GM12878 (cell line): ENCODE data around the gene SEC14L1. TPM values are rescaled to one million over a fixed set of nuclear protein-coding genes. Genes with fewer than 3 reads are reported as not detected.

ENCODE experiments used
- HDAC6 ChIP-seq: fragments of 200-600 bp; sonication (generic); IDR thresholded peaks from one replicate; pipeline ENCODE4 v1.8.0; 2017; ENCODE audit warnings: antibody characterized with exemption; ENCODE audit not compliant: unreplicated experiment
- NFYB ChIP-seq: IDR thresholded peaks from 2 replicates; pipeline ENCODE4 v1.6.1; 2011; ENCODE audit warnings: low read depth, mild to moderate bottlenecking, low read length, improper control_type of control experiment, moderate library complexity; ENCODE audit not compliant: insufficient read depth
- SP1 ChIP-seq: IDR thresholded peaks from one replicate; pipeline ENCODE4 v1.6.1; 2011; ENCODE audit warnings: low read depth, low read length
- SUPT20H ChIP-seq: IDR thresholded peaks from 2 replicates; pipeline ENCODE4 v1.6.1; 2011; ENCODE audit warnings: low read depth, mild to moderate bottlenecking, low read length, moderate library complexity, borderline replicate concordance; ENCODE audit not compliant: control insufficient read depth
- YBX1 ChIP-seq: fragments of 450-650 bp; IDR thresholded peaks from 2 replicates; pipeline ENCODE4 v1.6.1; 2016; ENCODE audit warnings: antibody characterized with exemption
- YY1 ChIP-seq: IDR thresholded peaks from 2 replicates; pipeline ENCODE4 v1.6.1; 2011; ENCODE audit warnings: low read depth, mild to moderate bottlenecking, low read length
- polyA plus RNA-seq, 11 experiments: library from polyadenylated mRNA; depleted of rRNA in 4 of 11; unstranded in 6 of 11; stranded (reverse) in 5 of 11; fragments of >200 nt; fragmentation: Nextera tagmentation in 4 of 11; fragmentation: Illumina TruSeq in 1 of 11; extraction: Ambion mirVana in 4 of 11; extraction: Trizol in 1 of 11; gene quantifications; 1 replicate in 1 of 11; 2 replicates in 10 of 11; pipeline versions ENCODE4 v1.2.1 to v1.2.3, GENCODE V29; 2011 to 2016; ENCODE audit warnings: inconsistent platforms in 2 of 11, missing spikeins in 2 of 11, low read depth in 1 of 11
- total RNA-seq, 4 experiments: library from RNA; depleted of rRNA in 3 of 4; stranded (reverse); fragments of >200 nt in 3 of 4; fragmentation: Illumina TruSeq in 1 of 4; extraction: Trizol in 1 of 4; gene quantifications; 2 replicates each; pipeline versions ENCODE4 v1.2.1 to v1.2.3, GENCODE V29; 2013 to 2021
- TF ChIP-seq, protein P1 (sequence below): IDR thresholded peaks from 2 replicates; pipeline ENCODE4 v1.6.1; 2012; ENCODE audit warnings: improper control_type of control experiment, low read depth, low read length; ENCODE audit not compliant: insufficient replicate concordance
- TF ChIP-seq, protein P2 (sequence below): fragments of 450-650 bp; formaldehyde crosslinking; IDR thresholded peaks from 2 replicates; pipeline ENCODE4 v1.5.0; 2022; ENCODE audit warnings: mild to moderate bottlenecking, missing genetic modification characterization
- TF ChIP-seq, protein P3 (sequence below): IDR thresholded peaks from 2 replicates; pipeline ENCODE4 v1.6.1; 2012; ENCODE audit warnings: low read depth, low read length, improper control_type of control experiment
- TF ChIP-seq, protein P4 (sequence below): fragments of 150-350 bp; IDR thresholded peaks from 2 replicates; pipeline ENCODE4 v1.6.1; 2016; ENCODE audit warnings: low read depth, low read length
- TF ChIP-seq, protein P5 (sequence below): fragments of 450-650 bp; IDR thresholded peaks from 2 replicates; pipeline ENCODE4 v1.6.1; 2017; ENCODE audit warnings: antibody characterized with exemption, mild to moderate bottlenecking, moderate library complexity

Gene SEC14L1
- total and polyA plus RNA-seq, 10 of the 15 experiments (the other 5 are each of a cell fraction or from before 2014, with no cell fraction given), result 6.3 to 66.1 (median 33.5) TPM

DNA sequence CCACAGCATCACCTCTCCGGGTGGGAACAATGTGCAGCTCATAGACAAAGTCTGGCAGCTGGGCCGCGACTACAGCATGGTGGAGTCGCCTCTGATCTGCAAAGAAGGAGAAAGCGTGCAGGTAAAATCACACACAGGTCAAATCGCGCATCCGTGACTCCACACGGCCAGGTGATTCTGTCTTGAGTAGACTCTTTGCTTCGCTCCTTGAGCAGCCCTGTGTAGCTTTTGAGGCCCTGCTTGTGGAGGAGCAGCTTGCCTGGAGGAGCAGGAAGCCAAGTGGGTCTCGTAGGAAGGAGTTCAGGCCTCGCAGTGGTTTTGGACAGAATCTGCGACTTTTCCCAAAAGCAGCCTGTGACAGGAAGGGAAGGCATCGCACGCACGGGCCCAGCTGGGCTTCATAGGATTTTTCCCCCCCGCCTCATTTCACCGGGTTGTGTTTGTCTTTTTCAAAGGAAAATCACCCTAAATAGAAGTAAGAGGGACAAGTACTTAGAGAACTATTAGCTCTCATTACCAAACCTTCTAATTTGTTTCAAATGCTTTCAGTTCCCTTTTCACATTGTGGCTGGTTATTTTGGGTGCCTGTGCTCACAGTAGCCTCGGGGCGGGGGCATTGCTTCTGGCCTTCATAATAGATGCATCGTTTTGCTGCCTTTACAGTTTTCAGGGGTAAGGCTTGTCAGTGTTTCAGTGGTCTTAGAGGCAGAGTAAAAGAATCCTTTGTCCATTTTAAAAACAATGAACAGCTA lies 71.5 kb downstream of the SEC14L1 start (continued):
- TF ChIP-seq, protein P1, sequence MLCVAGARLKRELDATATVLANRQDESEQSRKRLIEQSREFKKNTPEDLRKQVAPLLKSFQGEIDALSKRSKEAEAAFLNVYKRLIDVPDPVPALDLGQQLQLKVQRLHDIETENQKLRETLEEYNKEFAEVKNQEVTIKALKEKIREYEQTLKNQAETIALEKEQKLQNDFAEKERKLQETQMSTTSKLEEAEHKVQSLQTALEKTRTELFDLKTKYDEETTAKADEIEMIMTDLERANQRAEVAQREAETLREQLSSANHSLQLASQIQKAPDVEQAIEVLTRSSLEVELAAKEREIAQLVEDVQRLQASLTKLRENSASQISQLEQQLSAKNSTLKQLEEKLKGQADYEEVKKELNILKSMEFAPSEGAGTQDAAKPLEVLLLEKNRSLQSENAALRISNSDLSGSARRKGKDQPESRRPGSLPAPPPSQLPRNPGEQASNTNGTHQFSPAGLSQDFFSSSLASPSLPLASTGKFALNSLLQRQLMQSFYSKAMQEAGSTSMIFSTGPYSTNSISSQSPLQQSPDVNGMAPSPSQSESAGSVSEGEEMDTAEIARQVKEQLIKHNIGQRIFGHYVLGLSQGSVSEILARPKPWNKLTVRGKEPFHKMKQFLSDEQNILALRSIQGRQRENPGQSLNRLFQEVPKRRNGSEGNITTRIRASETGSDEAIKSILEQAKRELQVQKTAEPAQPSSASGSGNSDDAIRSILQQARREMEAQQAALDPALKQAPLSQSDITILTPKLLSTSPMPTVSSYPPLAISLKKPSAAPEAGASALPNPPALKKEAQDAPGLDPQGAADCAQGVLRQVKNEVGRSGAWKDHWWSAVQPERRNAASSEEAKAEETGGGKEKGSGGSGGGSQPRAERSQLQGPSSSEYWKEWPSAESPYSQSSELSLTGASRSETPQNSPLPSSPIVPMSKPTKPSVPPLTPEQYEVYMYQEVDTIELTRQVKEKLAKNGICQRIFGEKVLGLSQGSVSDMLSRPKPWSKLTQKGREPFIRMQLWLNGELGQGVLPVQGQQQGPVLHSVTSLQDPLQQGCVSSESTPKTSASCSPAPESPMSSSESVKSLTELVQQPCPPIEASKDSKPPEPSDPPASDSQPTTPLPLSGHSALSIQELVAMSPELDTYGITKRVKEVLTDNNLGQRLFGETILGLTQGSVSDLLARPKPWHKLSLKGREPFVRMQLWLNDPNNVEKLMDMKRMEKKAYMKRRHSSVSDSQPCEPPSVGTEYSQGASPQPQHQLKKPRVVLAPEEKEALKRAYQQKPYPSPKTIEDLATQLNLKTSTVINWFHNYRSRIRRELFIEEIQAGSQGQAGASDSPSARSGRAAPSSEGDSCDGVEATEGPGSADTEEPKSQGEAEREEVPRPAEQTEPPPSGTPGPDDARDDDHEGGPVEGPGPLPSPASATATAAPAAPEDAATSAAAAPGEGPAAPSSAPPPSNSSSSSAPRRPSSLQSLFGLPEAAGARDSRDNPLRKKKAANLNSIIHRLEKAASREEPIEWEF, result no peak
- no peak for TF ChIP-seq SUPT20H
- TF ChIP-seq, protein P2, sequence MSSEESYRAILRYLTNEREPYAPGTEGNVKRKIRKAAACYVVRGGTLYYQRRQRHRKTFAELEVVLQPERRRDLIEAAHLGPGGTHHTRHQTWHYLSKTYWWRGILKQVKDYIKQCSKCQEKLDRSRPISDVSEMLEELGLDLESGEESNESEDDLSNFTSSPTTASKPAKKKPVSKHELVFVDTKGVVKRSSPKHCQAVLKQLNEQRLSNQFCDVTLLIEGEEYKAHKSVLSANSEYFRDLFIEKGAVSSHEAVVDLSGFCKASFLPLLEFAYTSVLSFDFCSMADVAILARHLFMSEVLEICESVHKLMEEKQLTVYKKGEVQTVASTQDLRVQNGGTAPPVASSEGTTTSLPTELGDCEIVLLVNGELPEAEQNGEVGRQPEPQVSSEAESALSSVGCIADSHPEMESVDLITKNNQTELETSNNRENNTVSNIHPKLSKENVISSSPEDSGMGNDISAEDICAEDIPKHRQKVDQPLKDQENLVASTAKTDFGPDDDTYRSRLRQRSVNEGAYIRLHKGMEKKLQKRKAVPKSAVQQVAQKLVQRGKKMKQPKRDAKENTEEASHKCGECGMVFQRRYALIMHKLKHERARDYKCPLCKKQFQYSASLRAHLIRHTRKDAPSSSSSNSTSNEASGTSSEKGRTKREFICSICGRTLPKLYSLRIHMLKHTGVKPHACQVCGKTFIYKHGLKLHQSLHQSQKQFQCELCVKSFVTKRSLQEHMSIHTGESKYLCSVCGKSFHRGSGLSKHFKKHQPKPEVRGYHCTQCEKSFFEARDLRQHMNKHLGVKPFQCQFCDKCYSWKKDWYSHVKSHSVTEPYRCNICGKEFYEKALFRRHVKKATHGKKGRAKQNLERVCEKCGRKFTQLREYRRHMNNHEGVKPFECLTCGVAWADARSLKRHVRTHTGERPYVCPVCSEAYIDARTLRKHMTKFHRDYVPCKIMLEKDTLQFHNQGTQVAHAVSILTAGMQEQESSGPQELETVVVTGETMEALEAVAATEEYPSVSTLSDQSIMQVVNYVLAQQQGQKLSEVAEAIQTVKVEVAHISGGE (CRISPR knock-in tag), result no peak
- TF ChIP-seq NFYB, result no peak
- TF ChIP-seq HDAC6, result no peak
- TF ChIP-seq, protein P3, sequence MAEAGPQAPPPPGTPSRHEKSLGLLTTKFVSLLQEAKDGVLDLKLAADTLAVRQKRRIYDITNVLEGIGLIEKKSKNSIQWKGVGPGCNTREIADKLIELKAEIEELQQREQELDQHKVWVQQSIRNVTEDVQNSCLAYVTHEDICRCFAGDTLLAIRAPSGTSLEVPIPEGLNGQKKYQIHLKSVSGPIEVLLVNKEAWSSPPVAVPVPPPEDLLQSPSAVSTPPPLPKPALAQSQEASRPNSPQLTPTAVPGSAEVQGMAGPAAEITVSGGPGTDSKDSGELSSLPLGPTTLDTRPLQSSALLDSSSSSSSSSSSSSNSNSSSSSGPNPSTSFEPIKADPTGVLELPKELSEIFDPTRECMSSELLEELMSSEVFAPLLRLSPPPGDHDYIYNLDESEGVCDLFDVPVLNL, result no peak
- peak; percentile 16; the same call in 1 of the 2 replicates for TF ChIP-seq YY1
- TF ChIP-seq YBX1, result no peak
- TF ChIP-seq, protein P4, sequence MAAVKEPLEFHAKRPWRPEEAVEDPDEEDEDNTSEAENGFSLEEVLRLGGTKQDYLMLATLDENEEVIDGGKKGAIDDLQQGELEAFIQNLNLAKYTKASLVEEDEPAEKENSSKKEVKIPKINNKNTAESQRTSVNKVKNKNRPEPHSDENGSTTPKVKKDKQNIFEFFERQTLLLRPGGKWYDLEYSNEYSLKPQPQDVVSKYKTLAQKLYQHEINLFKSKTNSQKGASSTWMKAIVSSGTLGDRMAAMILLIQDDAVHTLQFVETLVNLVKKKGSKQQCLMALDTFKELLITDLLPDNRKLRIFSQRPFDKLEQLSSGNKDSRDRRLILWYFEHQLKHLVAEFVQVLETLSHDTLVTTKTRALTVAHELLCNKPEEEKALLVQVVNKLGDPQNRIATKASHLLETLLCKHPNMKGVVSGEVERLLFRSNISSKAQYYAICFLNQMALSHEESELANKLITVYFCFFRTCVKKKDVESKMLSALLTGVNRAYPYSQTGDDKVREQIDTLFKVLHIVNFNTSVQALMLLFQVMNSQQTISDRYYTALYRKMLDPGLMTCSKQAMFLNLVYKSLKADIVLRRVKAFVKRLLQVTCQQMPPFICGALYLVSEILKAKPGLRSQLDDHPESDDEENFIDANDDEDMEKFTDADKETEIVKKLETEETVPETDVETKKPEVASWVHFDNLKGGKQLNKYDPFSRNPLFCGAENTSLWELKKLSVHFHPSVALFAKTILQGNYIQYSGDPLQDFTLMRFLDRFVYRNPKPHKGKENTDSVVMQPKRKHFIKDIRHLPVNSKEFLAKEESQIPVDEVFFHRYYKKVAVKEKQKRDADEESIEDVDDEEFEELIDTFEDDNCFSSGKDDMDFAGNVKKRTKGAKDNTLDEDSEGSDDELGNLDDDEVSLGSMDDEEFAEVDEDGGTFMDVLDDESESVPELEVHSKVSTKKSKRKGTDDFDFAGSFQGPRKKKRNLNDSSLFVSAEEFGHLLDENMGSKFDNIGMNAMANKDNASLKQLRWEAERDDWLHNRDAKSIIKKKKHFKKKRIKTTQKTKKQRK, result no peak
- TF ChIP-seq, protein P5, sequence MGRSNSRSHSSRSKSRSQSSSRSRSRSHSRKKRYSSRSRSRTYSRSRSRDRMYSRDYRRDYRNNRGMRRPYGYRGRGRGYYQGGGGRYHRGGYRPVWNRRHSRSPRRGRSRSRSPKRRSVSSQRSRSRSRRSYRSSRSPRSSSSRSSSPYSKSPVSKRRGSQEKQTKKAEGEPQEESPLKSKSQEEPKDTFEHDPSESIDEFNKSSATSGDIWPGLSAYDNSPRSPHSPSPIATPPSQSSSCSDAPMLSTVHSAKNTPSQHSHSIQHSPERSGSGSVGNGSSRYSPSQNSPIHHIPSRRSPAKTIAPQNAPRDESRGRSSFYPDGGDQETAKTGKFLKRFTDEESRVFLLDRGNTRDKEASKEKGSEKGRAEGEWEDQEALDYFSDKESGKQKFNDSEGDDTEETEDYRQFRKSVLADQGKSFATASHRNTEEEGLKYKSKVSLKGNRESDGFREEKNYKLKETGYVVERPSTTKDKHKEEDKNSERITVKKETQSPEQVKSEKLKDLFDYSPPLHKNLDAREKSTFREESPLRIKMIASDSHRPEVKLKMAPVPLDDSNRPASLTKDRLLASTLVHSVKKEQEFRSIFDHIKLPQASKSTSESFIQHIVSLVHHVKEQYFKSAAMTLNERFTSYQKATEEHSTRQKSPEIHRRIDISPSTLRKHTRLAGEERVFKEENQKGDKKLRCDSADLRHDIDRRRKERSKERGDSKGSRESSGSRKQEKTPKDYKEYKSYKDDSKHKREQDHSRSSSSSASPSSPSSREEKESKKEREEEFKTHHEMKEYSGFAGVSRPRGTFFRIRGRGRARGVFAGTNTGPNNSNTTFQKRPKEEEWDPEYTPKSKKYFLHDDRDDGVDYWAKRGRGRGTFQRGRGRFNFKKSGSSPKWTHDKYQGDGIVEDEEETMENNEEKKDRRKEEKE, result no peak
- TF ChIP-seq SP1, result peak; percentile 71
